ENCODE measurements around the gene USP54.
"Not testable (repeated sequence)": the region's sequence is repeated elsewhere in the genome, so short reads cannot be mapped to it uniquely, and the experiment has no call there.

USP54 gene

GRCh38 chr10:73627300-73627699 lies 36.2 kb upstream of the USP54 start:
- Mint-ChIP-seq H3K27me3 (ENCODE audit: low read depth, poor library complexity) (no peaks in the 10 kb centered on the region), H3K27ac (peak overlapping the region; percentile 4), H3K4me1 (peaks cover 48% of the 10 kb centered on the region), H3K4me3 (peak overlapping the region; percentile 98), H3K36me3 (ENCODE audit: low read depth) (peaks cover 5% of the 10 kb centered on the region), H3K9me3 (no peaks in the 10 kb centered on the region)
- TF ChIP-seq CTCF (IDR thresholded peaks at IDR 0.05) = no peak
- DNase-seq = no peak

GRCh38 chr10:73625884-73626752 lies 35.0 kb upstream of the USP54 start:
- peak; percentile 88 for DNase-seq
- Mint-ChIP-seq H3K27ac (peak overlapping the region; percentile 100), H3K4me3 (peak overlapping the region; percentile 98), H3K27me3 (ENCODE audit: low read depth, poor library complexity) (no peaks in the 10 kb centered on the region), H3K36me3 (ENCODE audit: low read depth) (peaks cover 13% of the 10 kb centered on the region), H3K9me3 (no peaks in the 10 kb centered on the region), H3K4me1 (peaks cover 48% of the 10 kb centered on the region)
- TF ChIP-seq CTCF (IDR thresholded peaks at IDR 0.05) = no peak

- no peak for TF ChIP-seq CTCF (IDR thresholded peaks at IDR 0.05)
- DNase-seq = peak; percentile 62
- Mint-ChIP-seq H3K27ac (peak overlapping the region; percentile 100), H3K27me3 (ENCODE audit: low read depth, poor library complexity) (no peaks in the 10 kb centered on the region), H3K4me1 (peaks cover 48% of the 10 kb centered on the region), H3K9me3 (no peaks in the 10 kb centered on the region), H3K4me3 (peak overlapping the region; percentile 98), H3K36me3 (ENCODE audit: low read depth) (peaks cover 13% of the 10 kb centered on the region)
Observed at GRCh38 chr10:73625004-73625883, 34.1 kb upstream of the USP54 start.

- no peak for DNase-seq
- H3K4me1 Mint-ChIP-seq = peaks cover 40% of the 10 kb centered on the region
- no peak overlapping the region for H3K4me3 Mint-ChIP-seq
- peaks cover 8% of the 10 kb centered on the region for H3K36me3 Mint-ChIP-seq (ENCODE audit: low read depth)
- H3K27ac Mint-ChIP-seq = peak overlapping the region; percentile 74
- H3K9me3 Mint-ChIP-seq = no peaks in the 10 kb centered on the region
- TF ChIP-seq CTCF (IDR thresholded peaks at IDR 0.05) = no peak
- no peaks in the 10 kb centered on the region for H3K27me3 Mint-ChIP-seq (ENCODE audit: low read depth, poor library complexity)
Observed at GRCh38 chr10:73623056-73623455, 31.9 kb upstream of the USP54 start.

GRCh38 chr10:73620974-73621373 lies 29.8 kb upstream of the USP54 start:
- DNase-seq; H3K9me3 Mint-ChIP-seq; H3K36me3 Mint-ChIP-seq (ENCODE audit: low read depth); H3K4me3 Mint-ChIP-seq; H3K27me3 Mint-ChIP-seq (ENCODE audit: low read depth, poor library complexity); H3K27ac Mint-ChIP-seq: not testable (repeated sequence)
- peaks cover 21% of the 10 kb centered on the region for H3K4me1 Mint-ChIP-seq

- not testable (repeated sequence) for H3K27me3 Mint-ChIP-seq (ENCODE audit: low read depth, poor library complexity); H3K27ac Mint-ChIP-seq; H3K9me3 Mint-ChIP-seq; DNase-seq; H3K4me3 Mint-ChIP-seq; H3K4me1 Mint-ChIP-seq
- H3K36me3 Mint-ChIP-seq (ENCODE audit: low read depth) = peaks cover 16% of the 10 kb centered on the region
Observed at GRCh38 chr10:73617143-73617542, 26.0 kb upstream of the USP54 start.

All from nephron progenitor cell (in vitro differentiated cells).